ENCODE results near the gene B4GALT7. TPM values are rescaled to one million over a fixed set of nuclear protein-coding genes. Genes with fewer than 3 reads are reported as not detected.
"Not testable (repeated sequence)": the region's sequence is repeated elsewhere in the genome, so short reads cannot be mapped to it uniquely, and the experiment has no call there.

The B4GALT7 gene
- polyA plus RNA-seq, 1 donor from 2014 or later: 60.2 TPM

- H3K27me3 ChIP-seq (ENCODE audit: insufficient read depth, low read depth, low read length): no peaks in the 10 kb centered on the region
These were observed 20.6 kb downstream of the B4GALT7 start for GRCh38 chr5:177620560-177620959.

GRCh38 chr5:177624172-177624571, 24.2 kb downstream of the B4GALT7 start:
- not testable (repeated sequence) for H2AFZ ChIP-seq (ENCODE audit: low read depth, low read length); H3K4me3 ChIP-seq (ENCODE audit: low read length); H3K27ac ChIP-seq (ENCODE audit: low read length); H3K4me2 ChIP-seq (ENCODE audit: low read length); H3F3A ChIP-seq (ENCODE audit: insufficient read depth, low read length, poor library complexity, severe bottlenecking); H3K36me3 ChIP-seq (ENCODE audit: insufficient read depth, low read length); H3K27me3 ChIP-seq (ENCODE audit: insufficient read depth, low read depth, low read length); H3K9ac ChIP-seq (ENCODE audit: low read length); H4K20me1 ChIP-seq (ENCODE audit: insufficient read depth); H3K9me2 ChIP-seq (ENCODE audit: insufficient read depth, low read length); H3K79me2 ChIP-seq (replicated peaks; ENCODE audit: insufficient read depth, low read length); H3K9me3 ChIP-seq (ENCODE audit: low read length)

More at GRCh38 chr5:177620560-177620959, 20.6 kb downstream of the B4GALT7 start:
- Histone ChIP-seq H3K79me2 (replicated peaks; ENCODE audit: insufficient read depth, low read length) (no peaks in the 10 kb centered on the region), H3K36me3 (ENCODE audit: insufficient read depth, low read length) (peaks cover 12% of the 10 kb centered on the region), H3K9me2 (ENCODE audit: insufficient read depth, low read length) (no peaks in the 10 kb centered on the region), H2AFZ (ENCODE audit: low read depth, low read length) (no peak overlapping the region), H3K9ac (ENCODE audit: low read length) (no peak overlapping the region), H3K9me3 (ENCODE audit: low read length) (no peaks in the 10 kb centered on the region), H4K20me1 (ENCODE audit: insufficient read depth) (no peaks in the 10 kb centered on the region), H3F3A (ENCODE audit: insufficient read depth, low read length, poor library complexity, severe bottlenecking) (no peaks in the 10 kb centered on the region), H3K4me2 (ENCODE audit: low read length) (no peak overlapping the region), H3K27ac (ENCODE audit: low read length) (no peak overlapping the region), H3K4me3 (ENCODE audit: low read length) (no peak overlapping the region)
- TF ChIP-seq EZH2 (IDR thresholded peaks at IDR 0.05; ENCODE audit: borderline replicate concordance, insufficient read depth, low read length, poor library complexity, severe bottlenecking) (no peak), TAF1 (IDR thresholded peaks at IDR 0.05; ENCODE audit: low read depth) (no peak), SMC3 (conservative IDR thresholded peaks at IDR 0.05; ENCODE audit: poor library complexity) (no peak), POLR2AphosphoS5 (IDR thresholded peaks at IDR 0.05) (no peak), EP300 (conservative IDR thresholded peaks at IDR 0.05; ENCODE audit: poor library complexity, severe bottlenecking) (no peak), REST (IDR thresholded peaks at IDR 0.05; ENCODE audit: borderline replicate concordance) (no peak), RAD21 (conservative IDR thresholded peaks at IDR 0.05) (no peak)

- not testable (repeated sequence) for H3F3A ChIP-seq (ENCODE audit: insufficient read depth, low read length, poor library complexity, severe bottlenecking); H3K27ac ChIP-seq (ENCODE audit: low read length); H3K4me3 ChIP-seq (ENCODE audit: low read length); H2AFZ ChIP-seq (ENCODE audit: low read depth, low read length); H3K9ac ChIP-seq (ENCODE audit: low read length); H3K27me3 ChIP-seq (ENCODE audit: insufficient read depth, low read depth, low read length); H4K20me1 ChIP-seq (ENCODE audit: insufficient read depth); H3K36me3 ChIP-seq (ENCODE audit: insufficient read depth, low read length); H3K9me2 ChIP-seq (ENCODE audit: insufficient read depth, low read length); H3K9me3 ChIP-seq (ENCODE audit: low read length); H3K79me2 ChIP-seq (replicated peaks; ENCODE audit: insufficient read depth, low read length); H3K4me2 ChIP-seq (ENCODE audit: low read length)
These were observed 30.3 kb downstream of the B4GALT7 start for GRCh38 chr5:177630186-177630585.

- not testable (repeated sequence) for H3K9me2 ChIP-seq (ENCODE audit: insufficient read depth, low read length); H3K27me3 ChIP-seq (ENCODE audit: insufficient read depth, low read depth, low read length)
These were observed 35.0 kb downstream of the B4GALT7 start for GRCh38 chr5:177634912-177635311.

GRCh38 chr5:177645462-177645861, 45.5 kb downstream of the B4GALT7 start:
- H4K20me1 ChIP-seq (ENCODE audit: insufficient read depth); H3K79me2 ChIP-seq (replicated peaks; ENCODE audit: insufficient read depth, low read length); H3K27ac ChIP-seq (ENCODE audit: low read length); H3K9me2 ChIP-seq (ENCODE audit: insufficient read depth, low read length); H2AFZ ChIP-seq (ENCODE audit: low read depth, low read length); H3K27me3 ChIP-seq (ENCODE audit: insufficient read depth, low read depth, low read length); H3K4me2 ChIP-seq (ENCODE audit: low read length); H3K9ac ChIP-seq (ENCODE audit: low read length); H3F3A ChIP-seq (ENCODE audit: insufficient read depth, low read length, poor library complexity, severe bottlenecking); H3K4me3 ChIP-seq (ENCODE audit: low read length); H3K9me3 ChIP-seq (ENCODE audit: low read length); H3K36me3 ChIP-seq (ENCODE audit: insufficient read depth, low read length): not testable (repeated sequence)

More at GRCh38 chr5:177634912-177635311, 35.0 kb downstream of the B4GALT7 start:
- H3F3A ChIP-seq (ENCODE audit: insufficient read depth, low read length, poor library complexity, severe bottlenecking); H3K4me3 ChIP-seq (ENCODE audit: low read length); H3K4me2 ChIP-seq (ENCODE audit: low read length); H3K27ac ChIP-seq (ENCODE audit: low read length); H4K20me1 ChIP-seq (ENCODE audit: insufficient read depth); H3K79me2 ChIP-seq (replicated peaks; ENCODE audit: insufficient read depth, low read length); H3K9me3 ChIP-seq (ENCODE audit: low read length); H3K36me3 ChIP-seq (ENCODE audit: insufficient read depth, low read length); H3K9ac ChIP-seq (ENCODE audit: low read length); H2AFZ ChIP-seq (ENCODE audit: low read depth, low read length): not testable (repeated sequence)

- not testable (repeated sequence) for H3K27me3 ChIP-seq (ENCODE audit: insufficient read depth, low read depth, low read length); H3K27ac ChIP-seq (ENCODE audit: low read length); H3K9me2 ChIP-seq (ENCODE audit: insufficient read depth, low read length); H3K79me2 ChIP-seq (replicated peaks; ENCODE audit: insufficient read depth, low read length); H3K36me3 ChIP-seq (ENCODE audit: insufficient read depth, low read length); H4K20me1 ChIP-seq (ENCODE audit: insufficient read depth); H3K4me2 ChIP-seq (ENCODE audit: low read length); H2AFZ ChIP-seq (ENCODE audit: low read depth, low read length); H3K9ac ChIP-seq (ENCODE audit: low read length); H3K4me3 ChIP-seq (ENCODE audit: low read length); H3F3A ChIP-seq (ENCODE audit: insufficient read depth, low read length, poor library complexity, severe bottlenecking); H3K9me3 ChIP-seq (ENCODE audit: low read length)
These were observed 51.3 kb downstream of the B4GALT7 start for GRCh38 chr5:177651235-177651634.
